Central memory CD8-positive, alpha-beta T cell (primary cell): Measurements from ENCODE around the gene CLEC2D.

Experiments used
- ATAC-seq: fragments of 150-1000 bp; cut with Tn5 transposase; replicated peaks from 2 replicates; pipeline ENCODE4 v1.10.0; 2022; ENCODE audit warnings: mild to moderate bottlenecking, moderate FRiP score, moderate number of reproducible peaks; ENCODE audit not compliant: poor library complexity, severe bottlenecking; ENCODE audit errors: extremely low read depth
- DNase-seq, 2 donors: peaks; one replicate each; pipeline ENCODE4 v3.0.0; 2021; ENCODE audit warnings: low spot score in 2 of 2
- H3K27ac Mint-ChIP-seq: one replicate; pipeline ENCODE4 v1.8.0; 2022; ENCODE audit warnings: low read depth, mild to moderate bottlenecking, moderate library complexity, mixed read lengths
- H3K27me3 Mint-ChIP-seq: one replicate; pipeline ENCODE4 v1.8.0; 2022; ENCODE audit warnings: mixed read lengths
- H3K36me3 Mint-ChIP-seq: one replicate; pipeline ENCODE4 v1.8.0; 2022; ENCODE audit warnings: mild to moderate bottlenecking, moderate library complexity, mixed read lengths; ENCODE audit not compliant: insufficient read depth
- H3K4me1 Mint-ChIP-seq: one replicate; pipeline ENCODE4 v1.8.0; 2022; ENCODE audit warnings: mixed read lengths
- H3K4me3 Mint-ChIP-seq: one replicate; pipeline ENCODE4 v1.8.0; 2022; ENCODE audit warnings: mild to moderate bottlenecking, moderate library complexity, mixed read lengths
- H3K9me3 Mint-ChIP-seq: one replicate; pipeline ENCODE4 v1.8.0; 2022; ENCODE audit warnings: mixed read lengths

Gene CLEC2D, protein sequence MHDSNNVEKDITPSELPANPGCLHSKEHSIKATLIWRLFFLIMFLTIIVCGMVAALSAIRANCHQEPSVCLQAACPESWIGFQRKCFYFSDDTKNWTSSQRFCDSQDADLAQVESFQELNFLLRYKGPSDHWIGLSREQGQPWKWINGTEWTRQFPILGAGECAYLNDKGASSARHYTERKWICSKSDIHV

DNA sequence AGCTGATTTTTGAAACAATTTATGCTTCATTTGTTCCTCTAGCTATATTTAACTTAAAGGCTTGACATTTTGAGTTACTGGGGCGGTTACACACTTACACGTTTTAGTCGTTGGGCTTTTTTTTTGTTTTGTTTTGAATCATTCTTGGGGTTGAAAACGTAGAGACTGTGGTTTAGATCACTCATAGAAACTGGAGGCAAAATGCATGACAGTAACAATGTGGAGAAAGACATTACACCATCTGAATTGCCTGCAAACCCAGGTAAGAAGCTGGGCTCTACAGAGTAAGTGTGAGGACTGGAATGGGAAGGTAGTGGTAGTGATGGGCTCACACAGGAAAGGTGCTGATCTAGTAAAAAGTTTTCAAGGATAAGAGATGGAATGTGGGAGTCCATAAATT lies at the start of gene CLEC2D:
Gene CLEC2D (plus strand): TSS at position 180 of the 400 bp plus-strand sequence. CDS start 22 bp downstream, at position 202.
- DNase-seq, result peak in 1 of 2 donors; percentile 31
- peak; percentile 55 for ATAC-seq

DNA sequence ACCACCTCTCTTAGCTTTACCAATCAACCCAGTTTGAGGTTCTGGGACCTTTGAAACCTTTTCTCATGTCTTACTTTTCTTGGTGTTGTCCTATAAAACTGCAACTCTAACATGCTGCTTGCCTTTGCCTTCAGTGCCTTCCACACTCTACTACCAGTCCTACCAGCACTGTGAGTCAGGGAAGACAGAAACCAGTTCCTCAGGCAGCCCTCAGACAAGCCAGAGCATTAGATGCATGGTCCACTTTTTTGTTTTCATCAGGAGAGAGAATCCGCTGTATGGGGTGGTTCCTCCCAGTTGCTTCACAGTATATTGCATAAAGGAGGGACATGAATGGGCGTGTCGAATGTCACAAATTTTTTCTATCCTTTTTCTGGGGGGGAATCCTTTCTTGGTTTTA lies 44.5 kb upstream of the CLEC2D start:
- no peak overlapping the region for H3K4me3 Mint-ChIP-seq
- ATAC-seq (no peak), DNase-seq (no peak)
- H3K27me3 Mint-ChIP-seq, result no peaks in the 10 kb centered on the region
- no peak overlapping the region for H3K27ac Mint-ChIP-seq
- H3K36me3 Mint-ChIP-seq, result no peaks in the 10 kb centered on the region
- peaks cover 6% of the 10 kb centered on the region for H3K4me1 Mint-ChIP-seq
- H3K9me3 Mint-ChIP-seq, result peaks cover 19% of the 10 kb centered on the region

More for the DNA sequence above, at the start of gene CLEC2D:
- Mint-ChIP-seq H3K4me1 (peaks cover 65% of the 10 kb centered on the region), H3K9me3 (no peaks in the 10 kb centered on the region), H3K27me3 (no peaks in the 10 kb centered on the region), H3K27ac (peak within 1 kb of the TSS; percentile 91), H3K36me3 (peaks cover 46% of the 10 kb centered on the region), H3K4me3 (peak within 1 kb of the TSS; percentile 87)

DNA sequence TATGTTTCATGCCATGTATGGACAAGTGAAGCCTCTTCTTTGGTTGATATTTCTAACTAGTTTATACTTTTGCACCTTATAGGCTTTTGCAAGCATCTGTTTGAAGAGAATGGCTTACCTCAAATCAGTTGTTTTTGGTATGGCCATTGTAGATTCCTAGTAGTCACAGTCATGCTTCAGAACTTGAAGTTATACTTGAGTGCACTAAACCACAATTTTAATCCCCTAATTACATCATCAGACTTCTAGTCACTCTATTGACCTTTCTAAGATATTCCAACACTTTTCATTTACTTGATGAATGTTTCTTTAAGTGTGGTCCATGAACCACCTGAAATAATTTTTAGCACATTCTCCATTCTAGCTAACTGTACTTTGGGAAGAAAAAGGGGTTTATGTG lies 43.2 kb upstream of the CLEC2D start:
- peaks cover 5% of the 10 kb centered on the region for H3K4me1 Mint-ChIP-seq
- H3K9me3 Mint-ChIP-seq, result peaks cover 19% of the 10 kb centered on the region
- H3K36me3 Mint-ChIP-seq, result no peaks in the 10 kb centered on the region
- no peaks in the 10 kb centered on the region for H3K27me3 Mint-ChIP-seq
- DNase-seq, result no peak
- H3K4me3 Mint-ChIP-seq, result no peak overlapping the region
- H3K27ac Mint-ChIP-seq, result no peak overlapping the region
- ATAC-seq, result no peak

DNA sequence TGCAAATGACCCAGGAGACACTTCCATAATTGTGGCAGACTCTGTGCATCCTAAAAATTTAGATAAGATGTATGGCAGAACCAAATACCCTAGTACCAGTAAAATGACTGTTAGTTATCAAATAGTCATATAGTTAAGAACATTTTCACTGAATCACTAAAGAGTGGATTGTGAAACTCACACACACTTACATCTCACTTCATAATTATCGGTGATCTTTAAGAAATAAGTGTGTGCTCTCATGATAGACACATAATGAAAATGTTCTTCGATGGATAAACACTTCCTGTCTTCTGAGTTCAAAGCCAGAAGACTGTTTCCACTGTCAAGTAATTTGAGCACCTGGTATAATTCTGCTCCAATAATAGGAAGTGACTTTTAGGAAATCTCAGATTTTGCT lies 42.7 kb upstream of the CLEC2D start:
- ATAC-seq (no peak), DNase-seq (no peak)
- no peaks in the 10 kb centered on the region for H3K27me3 Mint-ChIP-seq
- H3K9me3 Mint-ChIP-seq, result peaks cover 19% of the 10 kb centered on the region
- H3K4me3 Mint-ChIP-seq, result no peak overlapping the region
- H3K27ac Mint-ChIP-seq, result no peak overlapping the region
- H3K36me3 Mint-ChIP-seq, result no peaks in the 10 kb centered on the region
- H3K4me1 Mint-ChIP-seq, result peaks cover 8% of the 10 kb centered on the region

DNA sequence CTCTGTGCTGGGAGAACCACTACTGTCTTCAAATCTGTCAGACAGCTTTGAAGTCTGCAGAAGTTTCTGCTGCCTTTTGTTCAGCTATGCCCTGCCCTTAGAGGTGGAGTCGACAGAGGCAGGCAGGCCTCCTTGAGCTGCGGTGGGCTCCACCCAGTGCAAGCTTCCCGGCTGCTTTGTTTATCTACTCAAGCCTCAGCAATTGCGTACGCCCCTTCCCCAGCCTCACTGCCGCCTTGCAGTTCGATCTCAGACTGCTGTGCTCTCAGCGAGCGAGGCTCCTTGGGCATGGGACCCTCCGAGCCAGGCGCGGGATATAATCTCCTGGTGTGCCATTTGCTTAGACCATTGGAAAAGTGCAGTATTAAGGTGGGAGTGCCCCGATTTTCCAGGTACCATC lies 36.7 kb upstream of the CLEC2D start:
- H3K27me3 Mint-ChIP-seq, result no peaks in the 10 kb centered on the region
- H3K4me1 Mint-ChIP-seq, result peaks cover 51% of the 10 kb centered on the region
- no peak overlapping the region for H3K27ac Mint-ChIP-seq
- DNase-seq (no peak), ATAC-seq (no peak)
- H3K4me3 Mint-ChIP-seq, result no peak overlapping the region
- peaks cover 4% of the 10 kb centered on the region for H3K36me3 Mint-ChIP-seq
- H3K9me3 Mint-ChIP-seq, result no peaks in the 10 kb centered on the region

DNA sequence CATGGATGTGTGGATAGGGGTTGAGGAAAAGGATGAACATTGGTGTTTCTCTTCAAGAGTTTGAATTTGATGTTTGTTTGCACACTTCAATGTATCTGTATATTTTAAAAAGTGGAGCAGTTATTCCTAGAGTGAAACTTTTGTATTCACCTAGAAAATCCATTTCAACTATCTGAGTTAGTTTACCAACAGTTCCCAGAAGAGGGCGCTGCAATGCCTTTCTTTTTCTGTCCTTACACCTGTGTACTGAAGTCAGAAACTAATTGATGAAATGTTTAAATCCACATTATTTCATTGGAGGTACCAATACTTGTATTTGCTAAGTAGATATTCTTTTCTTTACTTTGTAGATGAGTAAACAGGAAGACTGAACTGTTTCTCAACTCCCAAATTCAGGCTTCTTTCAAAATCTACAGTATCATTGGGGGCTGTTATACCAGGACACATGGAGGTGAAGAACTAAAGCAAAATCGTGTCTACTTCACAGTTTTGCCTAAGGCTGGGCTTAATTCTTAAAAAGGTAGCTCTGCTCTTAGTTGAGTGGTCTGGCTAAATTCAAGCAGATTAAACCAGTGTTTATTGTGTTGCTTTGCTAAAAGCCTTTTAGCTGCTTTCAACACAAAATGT lies 35.2 kb upstream of the CLEC2D start:
- ATAC-seq (peak; percentile 86), DNase-seq (peak; percentile 72 to 75)
- H3K9me3 Mint-ChIP-seq, result no peaks in the 10 kb centered on the region
- H3K27ac Mint-ChIP-seq, result peak overlapping the region; percentile 65
- H3K4me3 Mint-ChIP-seq, result peak overlapping the region; percentile 9
- H3K27me3 Mint-ChIP-seq, result no peaks in the 10 kb centered on the region
- peaks cover 51% of the 10 kb centered on the region for H3K4me1 Mint-ChIP-seq
- H3K36me3 Mint-ChIP-seq, result peaks cover 5% of the 10 kb centered on the region

DNA sequence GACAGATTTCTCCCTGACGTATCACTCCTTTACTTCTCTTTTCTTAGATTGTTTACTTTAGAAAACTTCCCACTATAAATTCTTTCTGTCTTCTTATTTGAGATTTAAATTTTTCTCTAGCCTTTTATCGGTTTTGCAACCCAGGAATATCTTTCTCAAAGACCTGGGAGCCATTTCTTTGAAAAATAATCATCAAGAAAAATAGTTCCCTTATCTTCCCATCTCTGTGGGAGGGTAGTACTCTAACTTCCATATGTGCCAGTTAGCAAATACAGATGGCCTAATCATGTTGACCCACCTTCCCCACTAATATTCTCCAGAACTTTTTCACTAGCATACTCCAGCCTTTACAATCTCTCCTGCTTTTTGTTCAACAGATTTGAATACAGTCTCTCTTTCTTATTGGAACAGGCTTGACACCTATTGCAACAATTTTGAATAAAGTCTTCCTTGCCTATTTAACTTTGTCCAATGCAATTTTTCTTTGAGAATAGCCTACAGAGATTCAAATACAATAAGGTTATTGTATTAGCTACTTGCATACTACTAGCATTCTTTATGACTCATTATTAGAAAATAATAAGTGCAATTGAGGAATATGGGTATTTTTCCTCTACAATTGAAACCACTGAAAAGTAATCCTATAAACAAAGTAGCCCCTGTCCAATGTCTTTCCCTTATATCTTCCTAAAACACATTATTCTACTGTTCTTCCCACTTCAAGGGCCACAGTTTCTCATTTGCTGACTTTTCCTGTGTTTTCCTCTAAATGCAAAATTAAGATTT lies 34.4 kb upstream of the CLEC2D start:
- H3K36me3 Mint-ChIP-seq, result peaks cover 5% of the 10 kb centered on the region
- H3K27ac Mint-ChIP-seq, result peak overlapping the region; percentile 70
- no peak for ATAC-seq
- DNase-seq, result no peak
- no peaks in the 10 kb centered on the region for H3K9me3 Mint-ChIP-seq
- no peaks in the 10 kb centered on the region for H3K27me3 Mint-ChIP-seq
- H3K4me3 Mint-ChIP-seq, result no peak overlapping the region
- peaks cover 47% of the 10 kb centered on the region for H3K4me1 Mint-ChIP-seq

DNA sequence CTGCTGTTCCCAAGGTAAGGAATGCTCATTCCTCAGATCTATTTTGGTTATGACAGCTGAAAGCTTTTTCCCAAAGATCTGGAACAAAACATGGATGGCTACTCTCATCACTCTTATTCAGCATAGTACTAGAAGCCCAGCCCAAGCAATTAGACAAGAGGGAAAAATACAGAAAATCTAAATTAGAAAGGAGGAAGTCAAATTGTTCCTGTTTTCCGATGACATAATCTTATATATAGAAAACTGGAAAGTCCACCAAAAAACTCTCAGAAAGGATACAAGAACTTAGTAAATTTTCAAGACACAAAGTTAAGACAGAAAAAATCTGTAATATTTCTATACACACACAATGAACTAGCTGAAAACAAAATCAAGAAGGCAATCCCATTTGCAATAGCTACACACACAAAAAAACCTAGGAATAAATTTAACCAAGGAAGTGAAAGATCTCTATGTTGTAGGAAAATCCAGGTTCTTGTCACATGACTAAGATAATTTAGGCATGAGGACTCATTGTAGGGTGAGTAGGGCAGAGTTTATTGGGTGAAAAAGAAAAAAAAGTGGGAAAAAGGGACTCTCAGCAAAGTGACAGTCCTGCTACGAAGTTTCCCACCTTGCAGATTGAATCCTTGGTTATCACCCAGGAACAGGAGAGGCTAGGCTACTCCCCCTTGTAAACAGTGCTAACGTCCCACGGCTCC lies 33.2 kb upstream of the CLEC2D start:
- no peak for ATAC-seq
- no peaks in the 10 kb centered on the region for H3K9me3 Mint-ChIP-seq
- H3K36me3 Mint-ChIP-seq, result peaks cover 5% of the 10 kb centered on the region
- peak overlapping the region; percentile 70 for H3K27ac Mint-ChIP-seq
- H3K4me1 Mint-ChIP-seq, result peaks cover 45% of the 10 kb centered on the region
- H3K4me3 Mint-ChIP-seq, result no peak overlapping the region
- H3K27me3 Mint-ChIP-seq, result no peaks in the 10 kb centered on the region
- no peak for DNase-seq

DNA sequence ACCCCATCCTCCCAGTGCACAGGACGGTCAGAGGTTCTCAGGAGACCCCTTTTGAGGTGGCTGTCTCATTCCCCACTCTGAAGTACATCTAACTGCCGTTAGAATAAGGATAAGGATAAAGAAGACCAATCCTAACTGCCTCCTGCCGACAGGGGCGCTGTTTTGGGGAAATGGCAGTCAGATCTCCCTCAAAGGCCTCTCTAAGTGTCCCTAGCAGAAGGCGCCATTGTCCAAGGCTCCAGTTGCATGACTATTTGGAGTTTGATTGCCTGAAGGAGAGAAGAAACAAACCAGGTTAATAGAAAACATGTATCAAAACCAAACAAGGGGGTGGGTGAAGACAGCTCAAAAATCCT lies 32.7 kb upstream of the CLEC2D start:
- DNase-seq (no peak), ATAC-seq (no peak)
- H3K9me3 Mint-ChIP-seq, result no peaks in the 10 kb centered on the region
- no peak overlapping the region for H3K4me3 Mint-ChIP-seq
- peaks cover 43% of the 10 kb centered on the region for H3K4me1 Mint-ChIP-seq
- peaks cover 5% of the 10 kb centered on the region for H3K36me3 Mint-ChIP-seq
- H3K27me3 Mint-ChIP-seq, result no peaks in the 10 kb centered on the region
- H3K27ac Mint-ChIP-seq, result no peak overlapping the region

DNA sequence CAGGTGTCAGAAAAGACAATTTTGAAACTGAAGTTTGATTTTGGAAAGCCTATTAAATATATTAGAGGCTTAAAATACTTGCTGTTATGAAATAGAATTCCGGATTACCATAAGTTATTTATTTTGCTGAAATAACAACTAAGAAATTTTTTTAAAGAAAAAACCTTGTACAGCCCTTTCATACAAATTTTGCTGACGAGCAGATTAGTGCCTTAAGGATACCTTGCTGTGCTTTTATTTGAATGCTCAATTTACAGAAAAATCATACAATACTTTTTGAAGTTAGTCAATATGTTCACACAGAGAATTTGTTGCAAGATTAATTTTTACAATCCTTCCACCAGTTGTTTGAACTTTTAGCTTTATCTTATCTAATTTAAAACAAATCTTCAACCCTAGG lies 29.5 kb upstream of the CLEC2D start:
- Mint-ChIP-seq H3K9me3 (peaks cover under 1% of the 10 kb centered on the region), H3K4me3 (no peak overlapping the region), H3K36me3 (peaks cover 2% of the 10 kb centered on the region), H3K27me3 (no peaks in the 10 kb centered on the region), H3K27ac (no peak overlapping the region), H3K4me1 (peaks cover 40% of the 10 kb centered on the region)
- ATAC-seq (no peak), DNase-seq (no peak)

DNA sequence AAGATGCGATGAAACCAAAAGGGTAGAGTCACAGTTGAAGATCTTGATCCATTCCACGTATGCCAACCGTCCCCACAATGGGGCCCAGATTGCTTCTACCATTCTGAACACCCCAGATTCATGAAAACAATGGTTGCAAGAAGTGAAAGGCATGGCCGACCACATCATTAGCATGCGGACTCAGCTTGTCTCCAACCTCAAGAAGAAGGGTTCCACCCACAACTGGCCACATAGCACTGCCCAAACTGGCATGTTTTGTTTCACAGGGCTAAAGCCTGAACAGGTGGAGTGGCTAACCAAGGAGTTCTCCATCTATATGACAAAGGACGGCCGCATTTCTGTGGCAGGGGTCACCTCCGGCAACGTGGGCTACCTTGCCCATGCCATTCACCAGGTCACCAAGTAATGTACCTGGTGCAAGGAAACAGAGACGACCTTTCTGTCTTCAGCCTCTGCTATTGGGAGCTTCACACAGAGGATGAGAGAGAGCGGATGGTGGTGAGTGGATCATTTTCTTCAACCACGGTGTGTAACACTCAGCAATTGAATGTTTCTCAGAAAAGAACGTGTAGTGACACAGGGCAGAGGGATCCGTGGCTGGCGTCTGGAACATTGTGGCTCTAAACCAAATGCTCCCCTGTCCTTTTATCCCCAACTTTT lies 26.8 kb upstream of the CLEC2D start:
- H3K27ac Mint-ChIP-seq, result no peak overlapping the region
- DNase-seq (no peak), ATAC-seq (no peak)
- H3K36me3 Mint-ChIP-seq, result peaks cover 4% of the 10 kb centered on the region
- no peaks in the 10 kb centered on the region for H3K27me3 Mint-ChIP-seq
- peaks cover 6% of the 10 kb centered on the region for H3K9me3 Mint-ChIP-seq
- H3K4me1 Mint-ChIP-seq, result peaks cover 38% of the 10 kb centered on the region
- peak overlapping the region; percentile 27 for H3K4me3 Mint-ChIP-seq

DNA sequence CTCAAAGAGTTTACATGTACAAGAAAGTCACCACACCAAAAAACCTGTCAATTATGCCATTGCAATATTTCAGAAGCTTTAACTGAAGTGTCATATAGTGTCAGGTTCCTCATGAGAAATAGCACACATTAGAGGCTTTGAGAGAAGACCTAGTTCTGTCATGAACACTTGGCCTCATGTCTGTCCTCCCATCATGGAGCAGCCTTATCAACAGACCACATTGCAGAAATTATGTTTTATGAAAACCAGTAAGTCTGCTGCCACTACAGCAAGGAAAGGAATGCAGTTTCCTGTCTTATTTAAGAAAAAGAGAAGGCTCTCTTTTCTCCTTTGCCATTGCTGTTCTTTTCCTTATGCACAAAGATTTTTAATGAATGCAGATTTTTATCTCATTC lies 26.2 kb upstream of the CLEC2D start:
- Mint-ChIP-seq H3K27ac (peak overlapping the region; percentile 25), H3K4me1 (peaks cover 38% of the 10 kb centered on the region), H3K36me3 (peaks cover 8% of the 10 kb centered on the region), H3K9me3 (peaks cover 6% of the 10 kb centered on the region), H3K4me3 (peak overlapping the region; percentile 27), H3K27me3 (no peaks in the 10 kb centered on the region)
- DNase-seq (no peak), ATAC-seq (no peak)
